B cell (primary cell): ENCODE results near the gene APOLD1.
"Not testable (repeated sequence)": the region's sequence is repeated elsewhere in the genome, so short reads cannot be mapped to it uniquely, and the experiment has no call there.

ENCODE experiments used
- EZH2 ChIP-seq: IDR thresholded peaks from 2 replicates; pipeline ENCODE4 v1.6.1; 2012; ENCODE audit warnings: borderline replicate concordance, low read depth, mild to moderate bottlenecking, moderate library complexity, low read length; ENCODE audit not compliant: insufficient read depth, poor library complexity, severe bottlenecking
- TF ChIP-seq, protein P1 (sequence below): fragments of 200-600 bp; IDR thresholded peaks from one replicate; pipeline ENCODE4 v1.8.0; 2022; ENCODE audit warnings: antibody characterized with exemption, mild to moderate bottlenecking

DNA sequence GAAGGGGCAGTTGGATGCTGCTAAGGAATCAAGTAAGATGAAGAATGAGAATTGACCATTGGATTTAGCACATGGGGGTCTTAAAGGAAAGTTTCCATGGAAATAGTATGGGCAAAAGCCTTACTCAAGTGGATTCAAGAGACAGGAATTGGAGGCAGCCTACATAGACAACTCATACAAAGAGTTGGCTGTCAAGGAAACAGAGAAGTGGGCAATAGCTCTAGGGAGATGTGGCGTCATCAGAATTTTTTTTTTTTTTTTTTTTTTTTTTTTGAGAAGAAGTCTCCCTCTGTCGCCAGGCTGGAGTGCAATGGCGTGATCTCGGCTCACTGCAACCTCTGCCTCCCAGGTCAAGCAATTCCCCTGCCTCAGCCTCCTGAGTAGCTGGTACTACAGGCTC is 16.2 kb downstream of the APOLD1 start:
- TF ChIP-seq, protein P1, sequence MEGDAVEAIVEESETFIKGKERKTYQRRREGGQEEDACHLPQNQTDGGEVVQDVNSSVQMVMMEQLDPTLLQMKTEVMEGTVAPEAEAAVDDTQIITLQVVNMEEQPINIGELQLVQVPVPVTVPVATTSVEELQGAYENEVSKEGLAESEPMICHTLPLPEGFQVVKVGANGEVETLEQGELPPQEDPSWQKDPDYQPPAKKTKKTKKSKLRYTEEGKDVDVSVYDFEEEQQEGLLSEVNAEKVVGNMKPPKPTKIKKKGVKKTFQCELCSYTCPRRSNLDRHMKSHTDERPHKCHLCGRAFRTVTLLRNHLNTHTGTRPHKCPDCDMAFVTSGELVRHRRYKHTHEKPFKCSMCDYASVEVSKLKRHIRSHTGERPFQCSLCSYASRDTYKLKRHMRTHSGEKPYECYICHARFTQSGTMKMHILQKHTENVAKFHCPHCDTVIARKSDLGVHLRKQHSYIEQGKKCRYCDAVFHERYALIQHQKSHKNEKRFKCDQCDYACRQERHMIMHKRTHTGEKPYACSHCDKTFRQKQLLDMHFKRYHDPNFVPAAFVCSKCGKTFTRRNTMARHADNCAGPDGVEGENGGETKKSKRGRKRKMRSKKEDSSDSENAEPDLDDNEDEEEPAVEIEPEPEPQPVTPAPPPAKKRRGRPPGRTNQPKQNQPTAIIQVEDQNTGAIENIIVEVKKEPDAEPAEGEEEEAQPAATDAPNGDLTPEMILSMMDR: not testable (repeated sequence)
- not testable (repeated sequence) for TF ChIP-seq EZH2
